HG02571 (cell line): ENCODE data around the gene AKAP12.

Experiments used
- ATAC-seq: cut with Tn5 transposase; IDR thresholded peaks from one replicate; pipeline ENCODE4 v1.9.1; 2021; ENCODE audit warnings: mild to moderate bottlenecking, moderate library complexity; ENCODE audit not compliant: unreplicated experiment

AKAP12 gene

DNA sequence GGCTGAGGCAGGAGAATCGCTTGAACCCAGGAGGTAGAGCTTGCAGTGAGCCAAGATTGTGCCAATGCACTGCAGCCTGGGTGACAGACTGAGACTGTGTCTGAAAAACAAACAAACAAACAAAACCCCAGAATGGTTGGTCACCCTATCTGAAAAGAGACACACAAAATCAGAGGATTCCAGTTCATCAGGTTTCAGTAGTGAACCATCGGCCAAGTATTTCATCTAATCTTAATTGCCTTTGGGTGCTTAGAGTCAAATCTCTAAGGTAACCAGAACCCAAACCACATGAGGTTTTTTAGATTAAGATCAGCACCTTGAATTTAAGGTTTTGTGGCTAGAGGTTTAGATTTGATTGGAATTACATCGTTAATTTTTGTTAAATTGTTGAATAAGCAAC, 159.9 kb downstream of the AKAP12 start:
- no peak for ATAC-seq

DNA sequence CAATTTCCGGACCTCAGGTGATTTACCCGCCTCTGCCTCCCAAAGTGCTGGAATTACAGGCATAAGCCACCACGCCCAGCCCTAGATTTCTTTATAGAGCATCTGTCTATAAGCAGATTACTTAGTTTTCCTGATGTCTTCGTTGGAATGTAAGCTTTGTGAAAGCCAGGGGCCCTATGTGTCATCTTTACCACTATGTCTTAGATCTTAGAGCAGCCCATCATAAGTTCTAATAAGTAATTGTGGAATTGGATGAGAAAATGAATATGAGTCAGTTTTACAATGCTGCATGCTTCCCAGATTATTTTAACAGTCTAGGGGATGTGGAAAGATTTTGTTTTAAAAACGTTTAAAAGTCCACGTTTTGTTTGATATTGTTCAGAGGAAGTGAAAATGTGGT, 160.7 kb downstream of the AKAP12 start:
- ATAC-seq, result no peak

DNA sequence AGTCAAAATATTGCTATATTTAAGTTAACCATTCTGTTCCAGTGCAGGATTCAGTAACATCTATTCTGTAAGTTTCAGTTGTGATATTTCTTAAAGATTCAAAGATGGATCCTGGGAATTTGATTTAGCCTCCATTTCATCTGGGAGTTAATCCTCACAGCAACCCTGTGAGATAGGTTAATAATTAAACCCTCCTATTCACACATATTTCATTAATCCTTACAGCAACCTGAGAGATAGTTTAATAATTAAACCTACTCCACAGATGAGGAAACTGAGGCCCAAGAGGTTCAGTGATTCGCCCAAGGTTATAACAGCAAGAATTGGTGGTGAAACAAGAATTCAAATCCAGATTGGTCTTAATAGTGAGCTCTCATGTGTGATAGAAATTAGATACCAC, 162.5 kb downstream of the AKAP12 start:
- ATAC-seq, result no peak

DNA sequence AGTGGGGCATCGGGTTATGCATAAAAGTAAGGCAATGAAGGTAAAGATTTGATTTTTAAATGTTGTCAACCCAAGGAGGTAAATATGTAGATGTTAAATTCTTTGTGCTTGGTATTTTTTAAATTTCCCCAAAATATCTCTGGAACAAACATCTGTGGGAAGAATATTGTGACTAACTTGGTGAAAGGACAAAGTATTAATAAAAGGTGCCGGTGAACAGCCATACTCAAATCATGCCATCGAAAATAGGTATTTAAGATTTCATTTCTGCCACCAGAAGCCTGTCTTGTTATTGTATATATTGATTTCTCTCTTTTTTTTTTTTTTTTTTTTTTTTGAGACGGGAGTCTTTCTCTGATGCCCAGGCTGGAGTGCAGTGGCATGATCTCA, 164.1 kb downstream of the AKAP12 start:
- no peak for ATAC-seq
